Neural cell (in vitro differentiated cells): ENCODE measurements around the gene SPATA13. TPM values are rescaled to one million over a fixed set of nuclear protein-coding genes. Genes with fewer than 3 reads are reported as not detected.

Experiments
- H2AFZ ChIP-seq: fragments of 200-600, 300-800 bp; sonication (generic), shearing (Covaris generic); 2 replicates; pipeline ENCODE4 v1.6.0; 2014; ENCODE audit warnings: low read depth, mild to moderate bottlenecking, antibody characterized with exemption, low read length, moderate library complexity
- H3F3A ChIP-seq: fragments of 200-600 bp; shearing (Covaris generic); 2 replicates; pipeline ENCODE4 v1.6.1; 2016; ENCODE audit warnings: mild to moderate bottlenecking, moderate library complexity, mixed read lengths, antibody characterized with exemption, low read length; ENCODE audit not compliant: insufficient read depth, poor library complexity, severe bottlenecking
- H3K27ac ChIP-seq: fragments of 200-600, 300-800 bp; sonication (generic), shearing (Covaris generic); 2 replicates; pipeline ENCODE4 v1.5.1; 2014; ENCODE audit warnings: mild to moderate bottlenecking, low read length, moderate library complexity
- H3K27me3 ChIP-seq: fragments of 300-800, 200-600 bp; sonication (generic), shearing (Covaris generic); 2 replicates; pipeline ENCODE4 v1.6.0; 2014; ENCODE audit warnings: mild to moderate bottlenecking, low read depth, low read length, moderate library complexity; ENCODE audit not compliant: insufficient read depth
- H3K36me3 ChIP-seq: fragments of 300-800, 200-600 bp; sonication (generic), shearing (Covaris generic); 2 replicates; pipeline ENCODE4 v1.5.1; 2014; ENCODE audit warnings: mild to moderate bottlenecking, antibody characterized with exemption, low read length, moderate library complexity; ENCODE audit not compliant: insufficient read depth
- H3K4me2 ChIP-seq: fragments of 300-800, 200-600 bp; sonication (generic), shearing (Covaris generic); 2 replicates; pipeline ENCODE4 v1.6.0; 2014; ENCODE audit warnings: mild to moderate bottlenecking, low read length
- H3K4me3 ChIP-seq: fragments of 300-800, 200-600 bp; sonication (generic), shearing (Covaris generic); 2 replicates; pipeline ENCODE4 v1.5.1; 2014; ENCODE audit warnings: mild to moderate bottlenecking, low read length, moderate library complexity
- H3K79me2 ChIP-seq: fragments of 200-600 bp; shearing (Covaris generic); replicated peaks from 2 replicates; pipeline ENCODE4 v1.6.0; 2014; ENCODE audit warnings: mild to moderate bottlenecking, low read length, moderate library complexity; ENCODE audit not compliant: insufficient read depth
- H3K9ac ChIP-seq: fragments of 300-800, 200-600 bp; sonication (generic), shearing (Covaris generic); 2 replicates; pipeline ENCODE4 v1.6.1; 2016; ENCODE audit warnings: mild to moderate bottlenecking, low read length, mixed read lengths
- H3K9me2 ChIP-seq: fragments of 200-600 bp; shearing (Covaris generic); 2 replicates; pipeline ENCODE4 v1.6.1; 2016; ENCODE audit warnings: mild to moderate bottlenecking, low read length, mixed read lengths; ENCODE audit not compliant: insufficient read depth
- H3K9me3 ChIP-seq: fragments of 200-600, 300-800 bp; sonication (generic), shearing (Covaris generic); 2 replicates; pipeline ENCODE4 v1.6.1; 2016; ENCODE audit warnings: mild to moderate bottlenecking, mixed run types, low read length, moderate library complexity, mixed read lengths
- H4K20me1 ChIP-seq: fragments of 200-600 bp; shearing (Covaris generic); 2 replicates; pipeline ENCODE4 v1.6.1; 2016; ENCODE audit warnings: mild to moderate bottlenecking, mixed run types; ENCODE audit not compliant: insufficient read depth
- CTCF ChIP-seq: fragments of 450-650 bp; IDR thresholded peaks from 2 replicates; pipeline ENCODE4 v1.5.1; 2014; ENCODE audit warnings: antibody characterized with exemption, mild to moderate bottlenecking, moderate library complexity; ENCODE audit not compliant: poor library complexity, severe bottlenecking
- EP300 ChIP-seq: fragments of 450-650 bp; conservative IDR thresholded peaks from 2 replicates; pipeline ENCODE4 v1.6.1; 2014; ENCODE audit warnings: antibody characterized with exemption, mild to moderate bottlenecking, moderate library complexity; ENCODE audit not compliant: poor library complexity, severe bottlenecking
- MXI1 ChIP-seq: fragments of 450-650 bp; conservative IDR thresholded peaks from 2 replicates; pipeline ENCODE4 v1.6.1; 2014; ENCODE audit warnings: antibody characterized with exemption, mild to moderate bottlenecking; ENCODE audit not compliant: poor library complexity, severe bottlenecking
- RAD21 ChIP-seq: fragments of 450-650 bp; conservative IDR thresholded peaks from 2 replicates; pipeline ENCODE4 v1.6.1; 2014; ENCODE audit warnings: antibody characterized with exemption, mild to moderate bottlenecking, moderate library complexity
- REST ChIP-seq: IDR thresholded peaks from 2 replicates; pipeline ENCODE4 v1.6.1; 2012; ENCODE audit warnings: borderline replicate concordance
- SMC3 ChIP-seq: fragments of 450-650 bp; conservative IDR thresholded peaks from 2 replicates; pipeline ENCODE4 v1.6.1; 2014; ENCODE audit warnings: antibody characterized with exemption, mild to moderate bottlenecking, moderate library complexity; ENCODE audit not compliant: poor library complexity
- TAF1 ChIP-seq: IDR thresholded peaks from 2 replicates; pipeline ENCODE4 v1.6.1; 2012; ENCODE audit warnings: low read depth
- polyA plus RNA-seq: library from polyadenylated mRNA; depleted of rRNA; stranded (reverse); fragments of >200 nt; gene quantifications from 2 replicates; pipeline ENCODE4 v1.2.3, GENCODE V29; 2014

SPATA13 gene
- polyA plus RNA-seq, 1 donor from 2014 or later, result 15.5 TPM

DNA sequence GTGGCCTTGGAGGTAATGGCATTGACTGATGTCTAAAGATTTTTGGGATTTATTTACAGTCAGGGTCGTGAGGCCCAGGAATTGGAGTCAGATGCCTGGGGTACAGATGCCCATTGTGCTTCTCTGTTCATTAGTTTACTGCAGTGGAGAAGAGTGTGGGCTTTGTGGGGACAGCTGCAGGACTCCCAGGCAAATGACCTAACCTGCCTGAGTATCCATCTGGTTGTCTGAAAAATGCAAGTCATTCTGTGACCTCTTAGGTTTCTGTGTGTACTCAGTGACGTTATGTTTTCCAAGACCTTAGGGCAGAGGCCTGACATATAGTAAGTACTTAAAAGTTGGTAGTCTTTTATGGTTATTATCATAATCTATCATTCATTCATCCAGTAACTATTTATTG lies 60.5 kb downstream of the SPATA13 start:
- TF ChIP-seq MXI1, result no peak
- TF ChIP-seq SMC3, result no peak
- TF ChIP-seq CTCF, result no peak
- TF ChIP-seq REST, result no peak
- H3K4me3 ChIP-seq, result no peak overlapping the region
- H3K27ac ChIP-seq, result no peak overlapping the region
- H3K36me3 ChIP-seq, result no peaks in the 10 kb centered on the region
- H2AFZ ChIP-seq, result no peak overlapping the region
- no peaks in the 10 kb centered on the region for H3F3A ChIP-seq
- H3K9me3 ChIP-seq, result no peaks in the 10 kb centered on the region
- no peaks in the 10 kb centered on the region for H3K79me2 ChIP-seq
- no peaks in the 10 kb centered on the region for H3K9me2 ChIP-seq
- H3K4me2 ChIP-seq, result no peak overlapping the region
- no peaks in the 10 kb centered on the region for H3K27me3 ChIP-seq
- H3K9ac ChIP-seq, result no peak overlapping the region
- no peaks in the 10 kb centered on the region for H4K20me1 ChIP-seq

DNA sequence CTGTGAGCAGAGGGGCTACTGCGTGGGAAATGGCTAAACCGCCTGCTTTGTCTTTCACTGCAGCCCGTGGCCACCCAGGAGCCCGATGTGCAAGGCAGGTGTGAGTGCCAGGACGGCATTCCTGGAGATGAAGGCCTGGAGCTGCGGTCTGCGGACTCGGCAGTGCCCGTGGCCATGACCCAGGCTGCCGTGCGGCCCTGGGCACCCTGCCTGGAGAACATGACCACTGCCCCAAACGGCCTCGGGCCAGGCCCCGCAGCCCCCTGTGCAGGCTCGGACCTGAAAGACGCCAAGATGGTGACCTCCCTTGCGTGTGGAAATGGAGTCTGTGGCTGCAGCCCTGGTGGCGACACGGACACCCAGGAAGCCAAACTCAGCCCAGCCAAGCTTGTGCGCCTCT lies 62.2 kb downstream of the SPATA13 start:
- Histone ChIP-seq H3K27me3 (no peaks in the 10 kb centered on the region), H3K9me3 (no peaks in the 10 kb centered on the region), H3K4me3 (no peak overlapping the region), H3K36me3 (no peaks in the 10 kb centered on the region), H3K4me2 (no peak overlapping the region), H3K9me2 (no peaks in the 10 kb centered on the region), H4K20me1 (no peaks in the 10 kb centered on the region), H3K79me2 (no peaks in the 10 kb centered on the region), H3K9ac (no peak overlapping the region), H3K27ac (no peak overlapping the region), H3F3A (no peaks in the 10 kb centered on the region), H2AFZ (no peak overlapping the region)
- no peak for TF ChIP-seq MXI1
- TF ChIP-seq SMC3, result no peak
- no peak for TF ChIP-seq TAF1
- no peak for TF ChIP-seq CTCF
- TF ChIP-seq RAD21, result no peak
- no peak for TF ChIP-seq EP300
